Measurements from ENCODE around the gene JADE1. TPM values are rescaled to one million over a fixed set of nuclear protein-coding genes. Genes with fewer than 3 reads are reported as not detected.

The JADE1 gene
- polyA plus RNA-seq, 1 of the 3 experiments (the other 2 are of a cell fraction): 9.1 TPM

- TF ChIP-seq CTCF (IDR thresholded peaks at IDR 0.05) (no peak), PBX3 (IDR thresholded peaks at IDR 0.05) (no peak), REST (IDR thresholded peaks at IDR 0.05; ENCODE audit: low read depth, low read length) (no peak), NRF1 (IDR thresholded peaks at IDR 0.05; ENCODE audit: low read depth, low read length) (no peak)
Observed at GRCh38 chr4:128827296-128827695, 17.8 kb downstream of the JADE1 start (continued).

GRCh38 chr4:128830906-128831503 lies 21.5 kb downstream of the JADE1 start:
- DNase-seq: no peak
- 70% methylated on average over 5 of the region's 5 CpGs for WGBS (ENCODE audit: low lambda C conversion rate)
- no peaks in the 10 kb centered on the region for H3F3A ChIP-seq (replicated peaks; ENCODE audit: insufficient read depth)
- H3K9me2 ChIP-seq: no peaks in the 10 kb centered on the region
- H3K36me3 ChIP-seq (replicated peaks in 1 of 2; ENCODE audit: control insufficient read depth in 1 of 2, insufficient read depth in 2 of 2, low read length in 1 of 2): peaks cover 14 to 20% of the 10 kb centered on the region in 2 experiments
- no peak overlapping the region for H2AFZ ChIP-seq (ENCODE audit: low read depth)
- peaks cover 98% of the 10 kb centered on the region for H3K79me2 ChIP-seq (ENCODE audit: insufficient read depth)
- ChIA-PET CTCF (interaction anchor here (1.2 kb wide), 1 partner anchor 17 kb away, joined by 4 read pairs; no protein-coding TSS in a partner anchor), POLR2A (no interaction called here)
- H3K4me2 ChIP-seq: peak overlapping the region; percentile 16; the same call in 1 of the 2 replicates
- peak overlapping the region; percentile 18 to 48; a peak in 2 of 4 replicates for H3K27ac ChIP-seq (ENCODE audit: low read depth in 2 of 2, low read length in 1 of 2)
- no peak overlapping the region for H3K9ac ChIP-seq
- H4K20me1 ChIP-seq (ENCODE audit: insufficient read depth): no peaks in the 10 kb centered on the region
- H3K4me3 ChIP-seq (ENCODE audit: low read depth in 2 of 2, low read length in 1 of 2): no peak overlapping the region
- peaks cover 20 to 30% of the 10 kb centered on the region in 2 experiments; a peak in 3 of 4 replicates for H3K4me1 ChIP-seq (ENCODE audit: control insufficient read depth in 1 of 2, insufficient read depth in 2 of 2, low read depth in 1 of 2, low read length in 1 of 2)
- no peak for TF ChIP-seq TAF1 (IDR thresholded peaks at IDR 0.05; ENCODE audit: borderline replicate concordance, low read depth, low read length)
- no peak for TF ChIP-seq FOXM1 (IDR thresholded peaks at IDR 0.05; ENCODE audit: low read depth)
- no peak for TF ChIP-seq TEAD4 (IDR thresholded peaks at IDR 0.05; ENCODE audit: borderline replicate concordance, insufficient read depth)
- TF ChIP-seq GABPA (IDR thresholded peaks at IDR 0.05; ENCODE audit: low read depth): no peak
- no peak for TF ChIP-seq RFX5 (IDR thresholded peaks at IDR 0.05; ENCODE audit: low read length)
- no peak for TF ChIP-seq FOXJ3 (CRISPR knock-in tag; IDR thresholded peaks at IDR 0.05)
- TF ChIP-seq EP300 (IDR thresholded peaks at IDR 0.05; ENCODE audit: borderline replicate concordance in 1 of 2, low read depth in 1 of 2, low read length in 1 of 2): no peak
- TF ChIP-seq REST (IDR thresholded peaks at IDR 0.05; ENCODE audit: low read depth, low read length): no peak
- TF ChIP-seq NFIC (IDR thresholded peaks at IDR 0.05; ENCODE audit: borderline replicate concordance): no peak
- TF ChIP-seq MEF2A (IDR thresholded peaks at IDR 0.05; ENCODE audit: borderline replicate concordance, low read depth): no peak
- no peaks in the 10 kb centered on the region for H3K9me3 ChIP-seq
- H3K27me3 ChIP-seq (ENCODE audit: insufficient read depth): no peaks in the 10 kb centered on the region

Measured in SK-N-SH (cell line).